Measurements from ENCODE around the gene SAP25.

DNA sequence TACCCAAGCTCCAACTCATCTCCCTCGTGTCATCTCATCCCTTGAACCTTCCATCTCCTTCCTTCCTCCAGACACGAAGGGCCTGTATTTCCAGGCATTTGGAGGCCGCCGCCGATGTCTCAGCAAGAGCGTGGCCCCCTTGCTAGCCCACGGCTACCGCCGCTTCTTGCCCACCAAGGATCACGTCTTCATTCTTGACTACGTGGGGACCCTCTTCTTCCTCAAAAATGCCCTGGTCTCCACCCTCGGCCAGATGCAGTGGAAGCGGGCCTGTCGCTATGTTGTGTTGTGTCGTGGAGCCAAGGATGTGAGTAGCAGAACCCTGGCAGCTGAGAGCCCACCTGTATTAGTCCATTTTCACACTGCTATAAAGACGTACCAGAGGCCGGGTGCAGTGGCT, 17.9 kb upstream of the SAP25 start:
- TF ChIP-seq, protein P1, sequence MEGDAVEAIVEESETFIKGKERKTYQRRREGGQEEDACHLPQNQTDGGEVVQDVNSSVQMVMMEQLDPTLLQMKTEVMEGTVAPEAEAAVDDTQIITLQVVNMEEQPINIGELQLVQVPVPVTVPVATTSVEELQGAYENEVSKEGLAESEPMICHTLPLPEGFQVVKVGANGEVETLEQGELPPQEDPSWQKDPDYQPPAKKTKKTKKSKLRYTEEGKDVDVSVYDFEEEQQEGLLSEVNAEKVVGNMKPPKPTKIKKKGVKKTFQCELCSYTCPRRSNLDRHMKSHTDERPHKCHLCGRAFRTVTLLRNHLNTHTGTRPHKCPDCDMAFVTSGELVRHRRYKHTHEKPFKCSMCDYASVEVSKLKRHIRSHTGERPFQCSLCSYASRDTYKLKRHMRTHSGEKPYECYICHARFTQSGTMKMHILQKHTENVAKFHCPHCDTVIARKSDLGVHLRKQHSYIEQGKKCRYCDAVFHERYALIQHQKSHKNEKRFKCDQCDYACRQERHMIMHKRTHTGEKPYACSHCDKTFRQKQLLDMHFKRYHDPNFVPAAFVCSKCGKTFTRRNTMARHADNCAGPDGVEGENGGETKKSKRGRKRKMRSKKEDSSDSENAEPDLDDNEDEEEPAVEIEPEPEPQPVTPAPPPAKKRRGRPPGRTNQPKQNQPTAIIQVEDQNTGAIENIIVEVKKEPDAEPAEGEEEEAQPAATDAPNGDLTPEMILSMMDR (IDR thresholded peaks at IDR 0.05; ENCODE audit: poor library complexity, severe bottlenecking): no peak
- TF ChIP-seq TAF1 (IDR thresholded peaks at IDR 0.05; ENCODE audit: low read depth) (no peak), EZH2 (IDR thresholded peaks at IDR 0.05; ENCODE audit: borderline replicate concordance, insufficient read depth, low read length, poor library complexity, severe bottlenecking) (no peak), EP300 (conservative IDR thresholded peaks at IDR 0.05; ENCODE audit: poor library complexity, severe bottlenecking) (no peak), RAD21 (conservative IDR thresholded peaks at IDR 0.05) (no peak), SMC3 (conservative IDR thresholded peaks at IDR 0.05; ENCODE audit: poor library complexity) (no peak), POLR2AphosphoS5 (IDR thresholded peaks at IDR 0.05) (no peak), MXI1 (conservative IDR thresholded peaks at IDR 0.05; ENCODE audit: poor library complexity, severe bottlenecking) (no peak)
